ENCODE data around the gene KCTD7. TPM values are rescaled to one million over a fixed set of nuclear protein-coding genes. Genes with fewer than 3 reads are reported as not detected.
"Not testable (repeated sequence)": the region's sequence is repeated elsewhere in the genome, so short reads cannot be mapped to it uniquely, and the experiment has no call there.

Gene KCTD7
- total and polyA plus RNA-seq, 9 donors = 13.4 to 28.5 (median 22.0) TPM

DNA sequence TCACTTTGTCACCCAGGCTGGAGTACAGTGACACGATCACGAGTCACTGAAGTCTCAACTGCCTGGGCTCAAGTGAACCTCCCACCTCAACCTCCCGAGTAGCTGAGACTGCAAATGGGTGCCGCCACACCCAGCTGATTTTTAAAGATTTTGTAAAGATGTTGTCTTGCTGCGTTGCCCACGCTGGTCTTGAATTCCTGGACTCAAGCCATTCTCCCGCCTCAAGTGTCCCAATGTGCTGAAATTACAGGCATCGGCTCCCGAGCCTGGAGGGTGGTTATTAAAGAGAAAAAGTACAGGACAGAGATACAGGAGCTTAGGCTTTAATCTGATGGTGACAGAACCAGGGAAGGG, 55.1 kb downstream of the KCTD7 start:
- TF ChIP-seq, protein P1, sequence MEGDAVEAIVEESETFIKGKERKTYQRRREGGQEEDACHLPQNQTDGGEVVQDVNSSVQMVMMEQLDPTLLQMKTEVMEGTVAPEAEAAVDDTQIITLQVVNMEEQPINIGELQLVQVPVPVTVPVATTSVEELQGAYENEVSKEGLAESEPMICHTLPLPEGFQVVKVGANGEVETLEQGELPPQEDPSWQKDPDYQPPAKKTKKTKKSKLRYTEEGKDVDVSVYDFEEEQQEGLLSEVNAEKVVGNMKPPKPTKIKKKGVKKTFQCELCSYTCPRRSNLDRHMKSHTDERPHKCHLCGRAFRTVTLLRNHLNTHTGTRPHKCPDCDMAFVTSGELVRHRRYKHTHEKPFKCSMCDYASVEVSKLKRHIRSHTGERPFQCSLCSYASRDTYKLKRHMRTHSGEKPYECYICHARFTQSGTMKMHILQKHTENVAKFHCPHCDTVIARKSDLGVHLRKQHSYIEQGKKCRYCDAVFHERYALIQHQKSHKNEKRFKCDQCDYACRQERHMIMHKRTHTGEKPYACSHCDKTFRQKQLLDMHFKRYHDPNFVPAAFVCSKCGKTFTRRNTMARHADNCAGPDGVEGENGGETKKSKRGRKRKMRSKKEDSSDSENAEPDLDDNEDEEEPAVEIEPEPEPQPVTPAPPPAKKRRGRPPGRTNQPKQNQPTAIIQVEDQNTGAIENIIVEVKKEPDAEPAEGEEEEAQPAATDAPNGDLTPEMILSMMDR (IDR thresholded peaks at IDR 0.05) = no peak
- TF ChIP-seq EP300 (IDR thresholded peaks at IDR 0.05) = no peak
- no peak for TF ChIP-seq POLR2A (IDR thresholded peaks at IDR 0.05)
- Histone ChIP-seq H3K36me3 (no peaks in the 10 kb centered on the region), H3K27me3 (no peaks in the 10 kb centered on the region), H3K4me3 (no peak overlapping the region), H3K9me3 (no peaks in the 10 kb centered on the region), H3K27ac (no peak overlapping the region), H3K4me1 (ENCODE audit: insufficient read depth) (peaks cover 4% of the 10 kb centered on the region)
- no peak for DNase-seq
- WGBS, 3 donors = 90 to 94% (median 90%) methylated on average over 9 of the region's 9 CpGs
- intact Hi-C loops (cut with DNase I) = loop anchor here in 2 of 4 donors (5.0 kb wide), 1 partner anchor 59 kb away; the partner anchor contains the start of gene RABGEF1 (in 2 of the 2)

DNA sequence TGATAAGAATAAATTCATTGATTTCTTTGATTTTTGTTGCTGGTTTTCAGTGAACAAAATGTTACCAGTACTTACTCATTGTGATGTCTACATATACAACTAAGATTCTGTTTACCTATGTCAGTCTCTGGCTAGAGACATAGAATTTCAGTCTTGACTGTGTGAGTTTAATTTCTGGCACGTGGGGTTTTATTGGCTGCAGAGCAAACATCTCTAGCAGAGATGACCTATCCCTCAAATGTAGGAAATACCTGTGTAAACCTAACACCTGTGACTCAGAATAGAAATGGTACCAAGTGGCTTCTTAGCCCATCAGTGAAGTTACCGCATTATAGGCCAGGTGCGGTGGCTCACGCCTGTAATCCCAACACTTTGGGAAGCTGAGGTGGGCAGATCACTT, 57.0 kb downstream of the KCTD7 start:
- H3K36me3 ChIP-seq; H3K27me3 ChIP-seq; H3K4me1 ChIP-seq (ENCODE audit: insufficient read depth); H3K4me3 ChIP-seq; H3K27ac ChIP-seq; H3K9me3 ChIP-seq; intact Hi-C loops (cut with DNase I); DNase-seq: not testable (repeated sequence)
- WGBS, 3 donors = 87 to 94% (median 89%) methylated on average over 4 of the region's 4 CpGs

DNA sequence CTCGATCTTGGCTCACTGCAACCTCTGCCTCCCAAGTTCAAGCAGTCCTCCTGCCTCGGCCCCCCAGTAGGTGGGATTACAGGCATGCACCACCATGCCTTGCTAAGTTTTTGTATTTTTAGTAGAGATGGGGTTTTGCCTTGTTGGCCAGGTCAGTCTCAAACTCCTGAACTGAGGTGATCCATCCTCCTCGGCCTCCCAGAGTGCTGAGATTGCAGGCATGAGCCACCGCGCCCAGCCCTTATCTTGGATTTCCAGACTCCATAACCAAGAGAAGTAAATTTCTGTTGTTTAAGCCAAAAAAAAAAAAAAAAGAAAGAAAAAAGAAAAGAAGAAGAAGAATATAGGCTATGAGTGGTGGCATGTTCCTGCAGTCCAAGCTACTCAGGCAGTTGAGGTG, 58.5 kb downstream of the KCTD7 start:
- TF ChIP-seq POLR2A (IDR thresholded peaks at IDR 0.05) (no peak), EP300 (IDR thresholded peaks at IDR 0.05) (no peak)
- TF ChIP-seq, protein P1 (IDR thresholded peaks at IDR 0.05) = no peak
- DNase-seq = no peak
- intact Hi-C loops (cut with DNase I) = no loop called here
- Histone ChIP-seq H3K4me3 (no peak overlapping the region), H3K4me1 (ENCODE audit: insufficient read depth) (peaks cover 3% of the 10 kb centered on the region), H3K36me3 (no peaks in the 10 kb centered on the region), H3K9me3 (no peaks in the 10 kb centered on the region), H3K27ac (no peak overlapping the region), H3K27me3 (no peaks in the 10 kb centered on the region)
- WGBS, 3 donors = 95 to 100% (median 95%) methylated on average over 5 of the region's 5 CpGs

DNA sequence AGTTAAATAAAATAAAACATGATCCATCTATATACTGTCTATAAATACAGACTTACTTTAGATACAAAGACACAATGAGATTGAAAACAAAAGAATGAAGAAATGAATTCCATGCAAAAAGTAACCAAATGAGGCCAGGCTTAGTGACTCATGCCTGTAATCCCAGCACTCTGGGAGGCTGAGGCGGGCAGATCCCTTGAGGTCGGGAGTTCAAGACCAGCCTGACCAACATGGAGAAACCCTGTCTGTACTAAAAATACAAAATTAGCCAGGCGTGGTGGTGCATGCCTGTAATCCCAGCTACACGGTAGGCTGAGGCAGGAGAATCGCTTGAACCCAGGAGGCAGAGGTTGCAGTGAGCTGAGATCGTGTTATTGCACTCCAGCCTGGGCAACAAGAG, 59.0 kb downstream of the KCTD7 start:
- WGBS, 3 donors = 90 to 98% (median 97%) methylated on average over 6 of the region's 6 CpGs
- H3K9me3 ChIP-seq; H3K27me3 ChIP-seq; H3K27ac ChIP-seq; intact Hi-C loops (cut with DNase I); H3K36me3 ChIP-seq; H3K4me1 ChIP-seq (ENCODE audit: insufficient read depth); H3K4me3 ChIP-seq: not testable (repeated sequence)
- DNase-seq = peak in 1 of 5 donors; percentile 3

DNA sequence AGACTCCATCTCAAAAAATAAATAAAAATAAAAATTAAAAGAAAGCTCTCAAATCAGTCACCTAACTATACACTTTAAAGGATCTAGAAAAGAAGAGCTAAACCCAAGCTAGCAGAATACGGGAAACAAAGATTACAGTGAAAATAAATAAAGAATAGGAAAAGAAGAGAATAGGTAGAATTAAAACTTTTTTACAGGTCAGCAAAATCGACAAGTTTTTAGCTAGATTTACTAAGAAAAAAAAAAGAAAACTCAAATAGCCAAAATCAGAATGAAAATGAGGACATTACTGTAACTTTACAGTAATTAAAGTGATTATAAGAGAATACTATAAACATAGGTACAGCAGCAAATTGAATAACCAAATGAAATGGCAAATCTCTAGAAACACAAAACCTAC, 60.4 kb downstream of the KCTD7 start:
- H3K27me3 ChIP-seq = no peaks in the 10 kb centered on the region
- WGBS, 3 donors = 94 to 96% (median 95%) methylated on average over 2 of the region's 2 CpGs
- H3K4me3 ChIP-seq = no peak overlapping the region
- H3K4me1 ChIP-seq (ENCODE audit: insufficient read depth) = peaks cover 2% of the 10 kb centered on the region
- TF ChIP-seq POLR2A (IDR thresholded peaks at IDR 0.05) (no peak), EP300 (IDR thresholded peaks at IDR 0.05) (no peak)
- TF ChIP-seq, protein P1 (IDR thresholded peaks at IDR 0.05) = no peak
- intact Hi-C loops (cut with DNase I) = no loop called here
- no peak overlapping the region for H3K27ac ChIP-seq
- DNase-seq = no peak
- no peaks in the 10 kb centered on the region for H3K9me3 ChIP-seq
- no peaks in the 10 kb centered on the region for H3K36me3 ChIP-seq

DNA sequence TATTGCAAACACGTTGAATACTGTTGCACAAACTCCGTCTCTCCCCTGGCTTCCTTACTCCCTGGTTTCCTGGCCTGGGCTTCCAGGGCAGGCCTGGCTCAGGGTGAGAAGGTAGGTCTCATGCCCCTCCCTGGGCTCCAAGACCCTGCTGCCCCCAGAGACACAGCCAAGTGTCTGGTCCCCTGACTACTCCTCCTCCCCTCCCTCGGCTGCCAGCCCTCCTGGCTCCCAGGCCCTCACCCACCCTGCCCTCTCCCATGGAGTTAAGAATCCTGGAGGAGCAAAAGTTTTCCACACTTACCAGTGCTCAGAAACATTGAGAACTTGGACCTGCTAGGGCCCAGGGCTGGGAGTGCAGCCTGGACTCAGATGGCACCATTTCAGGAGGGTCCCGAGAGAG, 64.7 kb downstream of the KCTD7 start:
- H3K4me1 ChIP-seq (ENCODE audit: insufficient read depth) = peaks cover 1% of the 10 kb centered on the region
- intact Hi-C loops (cut with DNase I) = no loop called here
- no peak for TF ChIP-seq POLR2A (IDR thresholded peaks at IDR 0.05)
- no peak for TF ChIP-seq EP300 (IDR thresholded peaks at IDR 0.05)
- TF ChIP-seq, protein P1 (IDR thresholded peaks at IDR 0.05) = no peak
- no peak for DNase-seq
- H3K27ac ChIP-seq = no peak overlapping the region
- H3K36me3 ChIP-seq = no peaks in the 10 kb centered on the region
- WGBS, 3 donors = 89 to 91% (median 89%) methylated on average over 4 of the region's 4 CpGs
- no peaks in the 10 kb centered on the region for H3K27me3 ChIP-seq
- H3K4me3 ChIP-seq = no peak overlapping the region
- no peaks in the 10 kb centered on the region for H3K9me3 ChIP-seq
